SK-N-SH treated with all-trans-retinoic acid at 6 μM for 48 hours (cell line): ENCODE measurements around the gene MAST4.

ENCODE experiments used
- ATAC-seq: fragments of 200-7000 bp; cut with Tn5 transposase; 3 replicates; pipeline ENCODE4 v1.9.1; 2020; ENCODE audit warnings: mild to moderate bottlenecking, moderate library complexity
- ARNTL ChIP-seq: fragments of 450-650 bp; formaldehyde crosslinking; IDR thresholded peaks from 2 replicates; pipeline ENCODE4 v1.5.0; 2020; ENCODE audit warnings: low read depth, mild to moderate bottlenecking, moderate library complexity, borderline replicate concordance
- BACH2 ChIP-seq: fragments of 250-450 bp; sonication (Bioruptor Pico); IDR thresholded peaks from 2 replicates; pipeline ENCODE4 v1.9.0; 2021; ENCODE audit warnings: mild to moderate bottlenecking, borderline replicate concordance
- CSDC2 ChIP-seq: fragments of 250-450 bp; sonication (Bioruptor Pico); IDR thresholded peaks from 2 replicates; pipeline ENCODE4 v1.5.0; 2020; ENCODE audit warnings: mild to moderate bottlenecking, moderate library complexity
- ESRRG ChIP-seq: fragments of 250-450 bp; sonication (Bioruptor Pico); IDR thresholded peaks from 2 replicates; pipeline ENCODE4 v1.6.1; 2021; ENCODE audit warnings: mild to moderate bottlenecking
- GLIS3 ChIP-seq: fragments of 250-450 bp; sonication (Bioruptor Pico); IDR thresholded peaks from 2 replicates; pipeline ENCODE4 v1.5.0; 2020; ENCODE audit warnings: mild to moderate bottlenecking, moderate library complexity
- ISL1 ChIP-seq: fragments of 250-450 bp; sonication (Bioruptor Pico); IDR thresholded peaks from 2 replicates; pipeline ENCODE4 v2.1.2; 2022; ENCODE audit warnings: mild to moderate bottlenecking, moderate library complexity
- PPARA ChIP-seq: fragments of 250-450 bp; sonication (Bioruptor Pico); IDR thresholded peaks from 2 replicates; pipeline ENCODE4 v1.5.0; 2020; ENCODE audit warnings: mild to moderate bottlenecking, borderline replicate concordance
- RARB ChIP-seq: fragments of 250-450 bp; sonication (Bioruptor Pico); IDR thresholded peaks from 2 replicates; pipeline ENCODE4 v1.8.0; 2021; ENCODE audit warnings: mild to moderate bottlenecking, moderate library complexity
- SNAI2 ChIP-seq: fragments of 250-450 bp; sonication (Bioruptor Pico); IDR thresholded peaks from 2 replicates; pipeline ENCODE4 v1.5.0; 2020; ENCODE audit warnings: mild to moderate bottlenecking, moderate library complexity
- TCF4 ChIP-seq: fragments of 250-450 bp; sonication (Bioruptor Pico); IDR thresholded peaks from 2 replicates; pipeline ENCODE4 v1.8.0; 2021; ENCODE audit warnings: mild to moderate bottlenecking, moderate library complexity, borderline replicate concordance
- TOX ChIP-seq: fragments of 250-450 bp; sonication (Bioruptor Pico); IDR thresholded peaks from 2 replicates; pipeline ENCODE4 v1.8.0; 2021; ENCODE audit warnings: mild to moderate bottlenecking, moderate library complexity, borderline replicate concordance
- ZC3H10 ChIP-seq: fragments of 250-450 bp; sonication (Bioruptor Pico); IDR thresholded peaks from 2 replicates; pipeline ENCODE4 v1.5.1; 2021; ENCODE audit warnings: mild to moderate bottlenecking, moderate library complexity
- ZFP3 ChIP-seq: fragments of 250-450 bp; sonication (Bioruptor Pico); IDR thresholded peaks from 2 replicates; pipeline ENCODE4 v1.5.0; 2020; ENCODE audit warnings: mild to moderate bottlenecking, moderate library complexity
- ZNF565 ChIP-seq: fragments of 450-650 bp; formaldehyde crosslinking; conservative IDR thresholded peaks from 2 replicates; pipeline ENCODE4 v1.5.0; 2020; ENCODE audit warnings: low read depth, mild to moderate bottlenecking, moderate library complexity
- ZNF70 ChIP-seq: fragments of 450-650 bp; formaldehyde crosslinking; IDR thresholded peaks from 2 replicates; pipeline ENCODE4 v1.5.0; 2020; ENCODE audit warnings: mild to moderate bottlenecking, moderate library complexity
- ZNF8 ChIP-seq: fragments of 450-650 bp; formaldehyde crosslinking; IDR thresholded peaks from 2 replicates; pipeline ENCODE4 v1.5.0; 2020; ENCODE audit warnings: mild to moderate bottlenecking, moderate library complexity
- TF ChIP-seq, protein P1 (sequence below): fragments of 250-450 bp; sonication (Bioruptor Pico); IDR thresholded peaks from 2 replicates; pipeline ENCODE4 v1.5.0; 2020; ENCODE audit warnings: mild to moderate bottlenecking, moderate library complexity
- TF ChIP-seq, protein P2 (sequence below): fragments of 250-450 bp; sonication (Bioruptor Pico); IDR thresholded peaks from 2 replicates; pipeline ENCODE4 v1.8.0; 2020; ENCODE audit warnings: mild to moderate bottlenecking, moderate library complexity, borderline replicate concordance
- TF ChIP-seq, protein P3 (sequence below): fragments of 250-450 bp; sonication (Bioruptor Pico); IDR thresholded peaks from 2 replicates; pipeline ENCODE4 v1.5.1; 2020; ENCODE audit warnings: low read depth, mild to moderate bottlenecking, moderate library complexity
- TF ChIP-seq, protein P4 (sequence below): fragments of 250-450 bp; sonication (Bioruptor Pico); IDR thresholded peaks from 2 replicates; pipeline ENCODE4 v1.8.0; 2021; ENCODE audit warnings: low read depth, mild to moderate bottlenecking, moderate library complexity, borderline replicate concordance

Gene MAST4

DNA sequence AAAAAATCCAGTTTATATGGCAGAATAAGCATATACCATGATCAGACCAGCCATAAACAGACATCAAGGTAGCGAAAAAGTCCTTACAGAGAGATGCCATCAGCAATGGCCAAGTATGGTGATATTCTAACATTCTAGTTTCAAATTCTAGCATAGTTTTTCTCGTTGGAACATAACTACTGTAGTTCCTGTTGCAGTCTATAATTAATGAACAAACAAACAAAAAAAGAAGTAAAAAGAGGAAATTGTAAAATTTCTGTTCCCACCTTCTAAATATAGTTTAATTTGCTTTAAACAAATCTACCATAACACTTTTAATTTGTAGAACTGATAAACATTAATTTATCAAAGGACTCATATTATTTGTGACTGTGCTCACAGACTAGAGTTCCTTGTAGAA is 610.3 kb downstream of the MAST4 start (continued):
- no peak for TF ChIP-seq ZNF8
- TF ChIP-seq, protein P1, sequence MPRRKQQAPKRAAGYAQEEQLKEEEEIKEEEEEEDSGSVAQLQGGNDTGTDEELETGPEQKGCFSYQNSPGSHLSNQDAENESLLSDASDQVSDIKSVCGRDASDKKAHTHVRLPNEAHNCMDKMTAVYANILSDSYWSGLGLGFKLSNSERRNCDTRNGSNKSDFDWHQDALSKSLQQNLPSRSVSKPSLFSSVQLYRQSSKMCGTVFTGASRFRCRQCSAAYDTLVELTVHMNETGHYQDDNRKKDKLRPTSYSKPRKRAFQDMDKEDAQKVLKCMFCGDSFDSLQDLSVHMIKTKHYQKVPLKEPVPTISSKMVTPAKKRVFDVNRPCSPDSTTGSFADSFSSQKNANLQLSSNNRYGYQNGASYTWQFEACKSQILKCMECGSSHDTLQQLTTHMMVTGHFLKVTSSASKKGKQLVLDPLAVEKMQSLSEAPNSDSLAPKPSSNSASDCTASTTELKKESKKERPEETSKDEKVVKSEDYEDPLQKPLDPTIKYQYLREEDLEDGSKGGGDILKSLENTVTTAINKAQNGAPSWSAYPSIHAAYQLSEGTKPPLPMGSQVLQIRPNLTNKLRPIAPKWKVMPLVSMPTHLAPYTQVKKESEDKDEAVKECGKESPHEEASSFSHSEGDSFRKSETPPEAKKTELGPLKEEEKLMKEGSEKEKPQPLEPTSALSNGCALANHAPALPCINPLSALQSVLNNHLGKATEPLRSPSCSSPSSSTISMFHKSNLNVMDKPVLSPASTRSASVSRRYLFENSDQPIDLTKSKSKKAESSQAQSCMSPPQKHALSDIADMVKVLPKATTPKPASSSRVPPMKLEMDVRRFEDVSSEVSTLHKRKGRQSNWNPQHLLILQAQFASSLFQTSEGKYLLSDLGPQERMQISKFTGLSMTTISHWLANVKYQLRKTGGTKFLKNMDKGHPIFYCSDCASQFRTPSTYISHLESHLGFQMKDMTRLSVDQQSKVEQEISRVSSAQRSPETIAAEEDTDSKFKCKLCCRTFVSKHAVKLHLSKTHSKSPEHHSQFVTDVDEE (CRISPR knock-in tag), result no peak
- TF ChIP-seq GLIS3 (CRISPR knock-in tag), result no peak
- TF ChIP-seq TOX (CRISPR knock-in tag), result no peak

DNA sequence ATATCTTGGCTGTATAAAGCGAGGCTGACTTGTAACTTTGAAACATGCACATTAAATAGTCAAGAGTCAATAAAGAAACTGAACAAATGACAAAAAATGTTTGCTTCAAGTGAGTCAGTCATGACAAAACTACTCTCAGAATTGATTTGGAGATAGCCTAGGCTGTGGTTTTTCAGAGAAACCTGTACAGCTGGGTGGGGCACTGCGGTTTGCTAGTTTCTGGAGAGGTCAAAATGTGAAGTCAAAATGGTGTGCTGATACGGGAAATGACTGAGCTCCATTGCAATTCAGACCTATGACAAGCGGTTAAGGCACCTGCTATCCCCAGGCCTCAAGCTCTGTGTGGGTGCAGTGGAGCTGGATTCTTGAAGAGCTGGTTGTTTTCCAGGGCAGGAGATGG is 610.7 kb downstream of the MAST4 start:
- no peak for TF ChIP-seq ZNF565 (CRISPR knock-in tag)
- TF ChIP-seq, protein P1 (CRISPR knock-in tag), result no peak
- no peak for TF ChIP-seq ZNF70 (CRISPR knock-in tag)
- no peak for TF ChIP-seq ZNF8
- TF ChIP-seq BACH2 (CRISPR knock-in tag), result no peak
- no peak for TF ChIP-seq TCF4
- TF ChIP-seq, protein P2, sequence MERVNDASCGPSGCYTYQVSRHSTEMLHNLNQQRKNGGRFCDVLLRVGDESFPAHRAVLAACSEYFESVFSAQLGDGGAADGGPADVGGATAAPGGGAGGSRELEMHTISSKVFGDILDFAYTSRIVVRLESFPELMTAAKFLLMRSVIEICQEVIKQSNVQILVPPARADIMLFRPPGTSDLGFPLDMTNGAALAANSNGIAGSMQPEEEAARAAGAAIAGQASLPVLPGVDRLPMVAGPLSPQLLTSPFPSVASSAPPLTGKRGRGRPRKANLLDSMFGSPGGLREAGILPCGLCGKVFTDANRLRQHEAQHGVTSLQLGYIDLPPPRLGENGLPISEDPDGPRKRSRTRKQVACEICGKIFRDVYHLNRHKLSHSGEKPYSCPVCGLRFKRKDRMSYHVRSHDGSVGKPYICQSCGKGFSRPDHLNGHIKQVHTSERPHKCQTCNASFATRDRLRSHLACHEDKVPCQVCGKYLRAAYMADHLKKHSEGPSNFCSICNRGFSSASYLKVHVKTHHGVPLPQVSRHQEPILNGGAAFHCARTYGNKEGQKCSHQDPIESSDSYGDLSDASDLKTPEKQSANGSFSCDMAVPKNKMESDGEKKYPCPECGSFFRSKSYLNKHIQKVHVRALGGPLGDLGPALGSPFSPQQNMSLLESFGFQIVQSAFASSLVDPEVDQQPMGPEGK (CRISPR knock-in tag), result no peak
- no peak for TF ChIP-seq CSDC2 (CRISPR knock-in tag)
- no peak for TF ChIP-seq GLIS3 (CRISPR knock-in tag)
- TF ChIP-seq ZFP3 (CRISPR knock-in tag), result no peak
- ATAC-seq, result peak; percentile 39

DNA sequence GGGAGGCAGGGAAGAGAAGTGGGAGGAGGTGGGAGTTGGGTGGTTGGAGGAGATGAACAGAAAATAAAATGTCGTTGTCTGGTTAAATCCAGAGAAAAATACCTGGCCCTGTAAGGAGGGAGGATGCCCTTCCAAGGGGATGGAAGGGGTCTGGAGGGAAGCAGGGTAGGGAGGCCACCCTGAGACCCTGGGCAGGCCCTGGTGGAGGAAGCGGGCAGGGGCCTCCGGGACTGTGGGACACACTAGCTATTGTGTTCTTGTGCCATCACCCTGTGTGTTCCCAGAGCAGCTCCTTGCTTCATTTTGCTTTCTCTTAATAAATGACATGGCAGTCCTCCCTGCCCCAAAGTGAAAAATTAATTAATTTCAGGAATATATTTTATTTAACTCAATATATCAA is 612.2 kb downstream of the MAST4 start:
- no peak for ATAC-seq
- TF ChIP-seq ISL1 (CRISPR knock-in tag) (no peak), ZNF8 (no peak), ESRRG (CRISPR knock-in tag) (no peak), PPARA (no peak), ARNTL (CRISPR knock-in tag) (no peak), BACH2 (CRISPR knock-in tag) (no peak), ZFP3 (CRISPR knock-in tag) (no peak), ZC3H10 (CRISPR knock-in tag) (no peak), TOX (CRISPR knock-in tag) (no peak), CSDC2 (CRISPR knock-in tag) (no peak), ZNF565 (CRISPR knock-in tag) (no peak), SNAI2 (CRISPR knock-in tag) (no peak), ZNF70 (CRISPR knock-in tag) (no peak), RARB (CRISPR knock-in tag) (no peak)
- TF ChIP-seq, protein P3, sequence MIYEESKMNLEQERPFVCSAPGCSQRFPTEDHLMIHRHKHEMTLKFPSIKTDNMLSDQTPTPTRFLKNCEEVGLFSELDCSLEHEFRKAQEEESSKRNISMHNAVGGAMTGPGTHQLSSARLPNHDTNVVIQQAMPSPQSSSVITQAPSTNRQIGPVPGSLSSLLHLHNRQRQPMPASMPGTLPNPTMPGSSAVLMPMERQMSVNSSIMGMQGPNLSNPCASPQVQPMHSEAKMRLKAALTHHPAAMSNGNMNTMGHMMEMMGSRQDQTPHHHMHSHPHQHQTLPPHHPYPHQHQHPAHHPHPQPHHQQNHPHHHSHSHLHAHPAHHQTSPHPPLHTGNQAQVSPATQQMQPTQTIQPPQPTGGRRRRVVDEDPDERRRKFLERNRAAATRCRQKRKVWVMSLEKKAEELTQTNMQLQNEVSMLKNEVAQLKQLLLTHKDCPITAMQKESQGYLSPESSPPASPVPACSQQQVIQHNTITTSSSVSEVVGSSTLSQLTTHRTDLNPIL, result no peak
- TF ChIP-seq, protein P4, sequence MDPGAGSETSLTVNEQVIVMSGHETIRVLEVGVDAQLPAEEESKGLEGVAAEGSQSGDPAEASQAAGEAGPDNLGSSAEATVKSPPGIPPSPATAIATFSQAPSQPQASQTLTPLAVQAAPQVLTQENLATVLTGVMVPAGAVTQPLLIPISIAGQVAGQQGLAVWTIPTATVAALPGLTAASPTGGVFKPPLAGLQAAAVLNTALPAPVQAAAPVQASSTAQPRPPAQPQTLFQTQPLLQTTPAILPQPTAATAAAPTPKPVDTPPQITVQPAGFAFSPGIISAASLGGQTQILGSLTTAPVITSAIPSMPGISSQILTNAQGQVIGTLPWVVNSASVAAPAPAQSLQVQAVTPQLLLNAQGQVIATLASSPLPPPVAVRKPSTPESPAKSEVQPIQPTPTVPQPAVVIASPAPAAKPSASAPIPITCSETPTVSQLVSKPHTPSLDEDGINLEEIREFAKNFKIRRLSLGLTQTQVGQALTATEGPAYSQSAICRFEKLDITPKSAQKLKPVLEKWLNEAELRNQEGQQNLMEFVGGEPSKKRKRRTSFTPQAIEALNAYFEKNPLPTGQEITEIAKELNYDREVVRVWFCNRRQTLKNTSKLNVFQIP (CRISPR knock-in tag), result no peak
- TF ChIP-seq, protein P2 (CRISPR knock-in tag), result no peak
- TF ChIP-seq, protein P1 (CRISPR knock-in tag), result no peak
